ENCODE measurements around the gene PTPRR. TPM values are rescaled to one million over a fixed set of nuclear protein-coding genes. Genes with fewer than 3 reads are reported as not detected.

Gene PTPRR
- total and polyA plus RNA-seq, 10 of the 15 experiments (the other 5 are each of a cell fraction or from before 2014, with no cell fraction given), result 0.14 to 3.1 (median 0.42) TPM

GRCh38 chr12:70686299-70686698 lies 234.2 kb downstream of the PTPRR start:
- DNase-seq (ENCODE audit: low read depth, low spot score) (no peak), ATAC-seq (no peak), FAIRE-seq (no peak)
- BruUV-seq (replicated peaks), result no TSS peak
- Histone ChIP-seq H3K27ac (ENCODE audit: control insufficient read depth, insufficient read depth) (no peak overlapping the region), H3K9me3 (replicated peaks; ENCODE audit: control insufficient read depth, insufficient read depth, low read length) (no peaks in the 10 kb centered on the region), H4K20me1 (ENCODE audit: control insufficient read depth, insufficient read depth) (no peaks in the 10 kb centered on the region), H3K27me3 (replicated peaks in 1 of 2; ENCODE audit: control insufficient read depth in 2 of 2, insufficient read depth in 2 of 2, low read length in 1 of 2) (no peaks in the 10 kb centered on the region), H3K4me3 (no peak overlapping the region), H3K9ac (ENCODE audit: control insufficient read depth, insufficient read depth, low read length) (no peak overlapping the region), H3K4me2 (ENCODE audit: control insufficient read depth, insufficient read depth) (no peak overlapping the region), H2AFZ (ENCODE audit: control insufficient read depth, low read depth, low read length) (no peak overlapping the region), H3K4me1 (ENCODE audit: control insufficient read depth, insufficient read depth, low read length) (no peaks in the 10 kb centered on the region), H3K36me3 (ENCODE audit: control insufficient read depth in 2 of 2, insufficient read depth in 2 of 2, low read length in 1 of 2) (no peaks in the 10 kb centered on the region), H3K79me2 (ENCODE audit: control insufficient read depth, insufficient read depth, low read length) (no peaks in the 10 kb centered on the region)
- TF ChIP-seq CHD2 (IDR thresholded peaks at IDR 0.05; ENCODE audit: borderline replicate concordance, low read depth, low read length) (no peak), RAD51 (IDR thresholded peaks at IDR 0.05) (no peak), NRF1 (conservative IDR thresholded peaks at IDR 0.05; ENCODE audit: low read depth, low read length) (no peak), MYC (IDR thresholded peaks at IDR 0.05; ENCODE audit: insufficient read depth, insufficient read length, insufficient replicate concordance, low read length, severe bottlenecking) (no peak), SMAD1 (IDR thresholded peaks at IDR 0.05; ENCODE audit: low read depth, partially characterized antibody) (no peak), TCF3 (IDR thresholded peaks at IDR 0.05; ENCODE audit: borderline replicate concordance, insufficient read depth, low read depth, low read length) (no peak), BRCA1 (IDR thresholded peaks at IDR 0.05; ENCODE audit: low read depth, low read length) (no peak), ZNF687 (IDR thresholded peaks at IDR 0.05) (no peak), PAX5 (IDR thresholded peaks at IDR 0.05; ENCODE audit: borderline replicate concordance, low read depth, low read length) (no peak), RELB (IDR thresholded peaks at IDR 0.05; ENCODE audit: low read depth) (no peak), WRNIP1 (IDR thresholded peaks at IDR 0.05; ENCODE audit: borderline replicate concordance, low read depth, low read length) (no peak), NKRF (conservative IDR thresholded peaks at IDR 0.05) (no peak)
- WGBS (ENCODE audit: insufficient coverage, insufficient replicate concordance, low lambda C conversion rate, missing lambda C conversion rate), result 65% methylated on average over 2 of the region's 2 CpGs
- intact Hi-C loops (cut with micrococcal nuclease; ENCODE audit: unreplicated experiment) (no loop called here), in situ Hi-C loops (cut with MboI) (no loop called here)
- ChIA-PET SMC1A (ENCODE audit: uncharacterized antibody, unreplicated experiment) (no interaction called here), POLR2A (no interaction called here), RAD21 (ENCODE audit: unreplicated experiment) (no interaction called here), CTCF (interaction anchor here (0.8 kb wide), 1 partner anchor 11 kb away, joined by 3 read pairs; no protein-coding TSS in a partner anchor)
